ENCODE results near the gene GALNT11.

- no peak for TF ChIP-seq CTCF (IDR thresholded peaks at IDR 0.05)
- TF ChIP-seq POLR2A (IDR thresholded peaks at IDR 0.05), result no peak
Measured at GRCh38 chr7:151978616-151979015, 46.9 kb upstream of the GALNT11 start.

All from thyroid gland (tissue), 4 donors.